Activated B cell treated with CpG ODN at 0.5 μM for 24 hours (primary cell): ENCODE data around the gene PGAM2. TPM values are rescaled to one million over a fixed set of nuclear protein-coding genes. Genes with fewer than 3 reads are reported as not detected.
A peak's percentile ranks its signal among the peaks of the same experiment; 100 is the strongest.

Source experiments
- ATAC-seq: fragments of 200-7000 bp; cut with Tn5 transposase; one replicate; pipeline ENCODE4 v1.10.0; 2021; ENCODE audit warnings: low read depth, mild to moderate bottlenecking, moderate library complexity
- CTCF ChIA-PET: fragments of 350-600 bp; sonication (Branson Sonifier 250); formaldehyde crosslinking; loops from one replicate; lab custom pipeline; 2021; ENCODE audit warnings: antibody characterized with exemption; lab: Charles Lee
- POLR2A ChIA-PET: fragments of 350-600 bp; sonication (Branson Sonifier 250); formaldehyde crosslinking; loops from one replicate; lab custom pipeline; 2021; ENCODE audit warnings: antibody characterized with exemption; lab: Charles Lee
- DNase-seq: peaks from one replicate; pipeline ENCODE4 v3.0.0; 2022
- H3K27ac Mint-ChIP-seq: one replicate; pipeline ENCODE4 v1.8.0; 2020; ENCODE audit warnings: mixed read lengths
- H3K27me3 Mint-ChIP-seq: one replicate; pipeline ENCODE4 v1.8.0; 2021; ENCODE audit warnings: mixed read lengths
- H3K36me3 Mint-ChIP-seq: one replicate; pipeline ENCODE4 v1.8.0; 2021; ENCODE audit warnings: low read depth, mixed read lengths
- H3K4me1 Mint-ChIP-seq: one replicate; pipeline ENCODE4 v1.8.0; 2021; ENCODE audit warnings: mixed read lengths
- H3K4me3 Mint-ChIP-seq: one replicate; pipeline ENCODE4 v1.8.0; 2020; ENCODE audit warnings: mild to moderate bottlenecking, mixed read lengths
- H3K9me3 Mint-ChIP-seq: one replicate; pipeline ENCODE4 v1.8.0; 2020; ENCODE audit warnings: mixed read lengths
- intact Hi-C: fragments of 100-400 bp; cut with micrococcal nuclease; formaldehyde crosslinking; loops from one replicate; pipeline ENCODE4 v1.15.1; 2024
- total RNA-seq: library from RNA; stranded (reverse); gene quantifications from 2 replicates; pipeline ENCODE4 v1.2.3, GENCODE V29; 2022
- TF ChIP-seq, protein P1 (sequence below): fragments of 200-600 bp; IDR thresholded peaks from one replicate; pipeline ENCODE4 v1.8.0; 2022; ENCODE audit warnings: antibody characterized with exemption, mild to moderate bottlenecking

PGAM2 gene
- total RNA-seq, 1 donor from 2014 or later = 1.2 TPM

DNA sequence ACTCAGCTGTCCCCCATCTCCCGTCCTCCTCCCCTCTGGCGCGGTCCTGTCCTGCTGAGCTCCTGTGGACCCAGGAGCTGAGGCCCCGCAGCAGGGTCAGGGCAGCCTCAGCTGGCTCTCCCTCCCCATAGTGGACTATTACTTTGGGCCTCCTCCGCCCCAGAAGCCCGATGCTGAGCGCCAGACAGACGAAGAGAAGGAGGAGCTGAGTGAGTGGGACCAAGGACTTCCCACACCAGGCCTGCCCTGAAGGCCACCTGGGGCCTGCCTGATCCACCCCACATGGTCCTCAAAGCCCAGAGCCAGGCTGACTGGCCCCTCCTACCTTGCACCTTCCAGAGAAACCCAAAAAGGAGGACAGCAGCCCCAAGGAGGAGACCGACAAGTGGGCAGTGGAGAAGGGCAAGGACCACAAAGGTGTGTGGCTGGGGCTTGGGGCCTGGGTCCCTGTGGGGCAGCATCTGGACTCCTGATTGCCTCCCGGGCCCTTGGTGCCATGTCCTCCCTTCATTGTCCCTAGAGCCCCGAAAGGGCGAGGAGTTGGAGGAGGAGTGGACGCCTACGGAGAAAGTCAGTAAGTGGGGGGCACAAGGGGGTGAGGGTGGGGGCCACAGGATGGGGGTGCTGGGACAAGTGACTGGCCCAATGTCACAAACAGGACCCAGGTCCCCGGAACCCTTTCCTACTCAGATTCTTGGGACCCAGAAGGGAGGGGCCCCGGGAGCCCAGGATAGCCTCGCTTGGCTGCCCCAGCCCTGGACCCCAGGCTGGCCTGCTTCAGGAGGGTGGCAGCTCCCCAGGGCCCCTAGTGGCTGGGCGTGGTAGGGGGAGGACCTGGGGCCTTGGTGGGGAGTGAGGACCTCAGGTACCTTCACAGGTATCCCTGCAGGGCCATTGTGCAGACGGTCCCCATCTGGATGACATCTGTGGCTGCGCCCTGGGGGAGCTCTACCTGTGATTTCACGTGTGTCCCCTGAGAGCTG, 43.7 kb upstream of the PGAM2 start:
- no peak overlapping the region for H3K27ac Mint-ChIP-seq
- ATAC-seq (no peak), DNase-seq (no peak)
- no peak overlapping the region for H3K4me3 Mint-ChIP-seq
- CTCF ChIA-PET = no interaction called here
- H3K36me3 Mint-ChIP-seq = peaks cover 15% of the 10 kb centered on the region
- H3K4me1 Mint-ChIP-seq = peaks cover 14% of the 10 kb centered on the region
- intact Hi-C loops = no loop called here
- TF ChIP-seq, protein P1, sequence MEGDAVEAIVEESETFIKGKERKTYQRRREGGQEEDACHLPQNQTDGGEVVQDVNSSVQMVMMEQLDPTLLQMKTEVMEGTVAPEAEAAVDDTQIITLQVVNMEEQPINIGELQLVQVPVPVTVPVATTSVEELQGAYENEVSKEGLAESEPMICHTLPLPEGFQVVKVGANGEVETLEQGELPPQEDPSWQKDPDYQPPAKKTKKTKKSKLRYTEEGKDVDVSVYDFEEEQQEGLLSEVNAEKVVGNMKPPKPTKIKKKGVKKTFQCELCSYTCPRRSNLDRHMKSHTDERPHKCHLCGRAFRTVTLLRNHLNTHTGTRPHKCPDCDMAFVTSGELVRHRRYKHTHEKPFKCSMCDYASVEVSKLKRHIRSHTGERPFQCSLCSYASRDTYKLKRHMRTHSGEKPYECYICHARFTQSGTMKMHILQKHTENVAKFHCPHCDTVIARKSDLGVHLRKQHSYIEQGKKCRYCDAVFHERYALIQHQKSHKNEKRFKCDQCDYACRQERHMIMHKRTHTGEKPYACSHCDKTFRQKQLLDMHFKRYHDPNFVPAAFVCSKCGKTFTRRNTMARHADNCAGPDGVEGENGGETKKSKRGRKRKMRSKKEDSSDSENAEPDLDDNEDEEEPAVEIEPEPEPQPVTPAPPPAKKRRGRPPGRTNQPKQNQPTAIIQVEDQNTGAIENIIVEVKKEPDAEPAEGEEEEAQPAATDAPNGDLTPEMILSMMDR = no peak
- H3K27me3 Mint-ChIP-seq = peaks cover 2% of the 10 kb centered on the region
- no peaks in the 10 kb centered on the region for H3K9me3 Mint-ChIP-seq
- POLR2A ChIA-PET = no interaction called here

DNA sequence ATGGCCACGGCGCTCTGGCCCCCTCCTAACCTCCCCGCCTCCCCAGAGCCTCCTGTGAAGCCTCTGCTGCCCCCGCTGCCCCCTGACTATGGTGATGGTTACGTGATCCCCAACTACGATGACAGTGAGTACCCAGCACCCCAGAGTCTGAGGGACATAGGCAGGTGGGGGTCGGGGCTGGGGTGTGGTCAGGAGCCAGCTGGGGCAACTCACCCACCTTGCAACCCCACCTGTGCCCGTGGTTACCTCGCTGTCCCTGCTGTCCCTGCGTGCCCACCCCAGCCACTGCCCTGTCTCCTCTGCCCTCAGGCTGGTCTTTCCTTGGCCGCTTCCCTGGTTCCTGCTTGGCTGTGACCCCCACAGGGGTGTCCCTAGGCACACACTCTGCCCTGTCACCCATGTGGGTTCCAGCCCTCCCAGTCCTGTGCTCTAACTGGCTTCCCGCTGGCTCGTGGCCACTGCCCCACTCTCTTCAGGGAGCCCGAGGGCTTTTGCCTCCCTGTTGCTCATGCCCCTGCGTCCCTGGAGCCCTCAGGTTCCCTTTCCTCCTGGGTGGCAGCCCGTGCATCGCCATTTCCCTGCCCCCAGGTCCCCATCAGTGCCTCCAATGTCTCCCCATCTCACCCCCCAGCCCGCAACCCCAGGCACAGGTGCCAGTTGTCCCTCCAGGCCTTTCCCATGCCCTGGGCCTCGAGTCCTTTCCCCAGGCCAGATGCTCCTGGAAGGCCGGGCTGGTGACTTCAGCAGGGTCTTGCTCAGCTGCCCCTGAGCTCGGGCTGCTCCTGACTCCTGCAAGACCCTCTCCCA, 42.8 kb upstream of the PGAM2 start:
- no peaks in the 10 kb centered on the region for H3K9me3 Mint-ChIP-seq
- H3K4me3 Mint-ChIP-seq = no peak overlapping the region
- DNase-seq (no peak), ATAC-seq (no peak)
- no peak overlapping the region for H3K27ac Mint-ChIP-seq
- H3K36me3 Mint-ChIP-seq = peaks cover 9% of the 10 kb centered on the region
- peaks cover 2% of the 10 kb centered on the region for H3K27me3 Mint-ChIP-seq
- TF ChIP-seq, protein P1 = no peak
- intact Hi-C loops = no loop called here
- ChIA-PET POLR2A (no interaction called here), CTCF (no interaction called here)
- H3K4me1 Mint-ChIP-seq = peaks cover 18% of the 10 kb centered on the region

DNA sequence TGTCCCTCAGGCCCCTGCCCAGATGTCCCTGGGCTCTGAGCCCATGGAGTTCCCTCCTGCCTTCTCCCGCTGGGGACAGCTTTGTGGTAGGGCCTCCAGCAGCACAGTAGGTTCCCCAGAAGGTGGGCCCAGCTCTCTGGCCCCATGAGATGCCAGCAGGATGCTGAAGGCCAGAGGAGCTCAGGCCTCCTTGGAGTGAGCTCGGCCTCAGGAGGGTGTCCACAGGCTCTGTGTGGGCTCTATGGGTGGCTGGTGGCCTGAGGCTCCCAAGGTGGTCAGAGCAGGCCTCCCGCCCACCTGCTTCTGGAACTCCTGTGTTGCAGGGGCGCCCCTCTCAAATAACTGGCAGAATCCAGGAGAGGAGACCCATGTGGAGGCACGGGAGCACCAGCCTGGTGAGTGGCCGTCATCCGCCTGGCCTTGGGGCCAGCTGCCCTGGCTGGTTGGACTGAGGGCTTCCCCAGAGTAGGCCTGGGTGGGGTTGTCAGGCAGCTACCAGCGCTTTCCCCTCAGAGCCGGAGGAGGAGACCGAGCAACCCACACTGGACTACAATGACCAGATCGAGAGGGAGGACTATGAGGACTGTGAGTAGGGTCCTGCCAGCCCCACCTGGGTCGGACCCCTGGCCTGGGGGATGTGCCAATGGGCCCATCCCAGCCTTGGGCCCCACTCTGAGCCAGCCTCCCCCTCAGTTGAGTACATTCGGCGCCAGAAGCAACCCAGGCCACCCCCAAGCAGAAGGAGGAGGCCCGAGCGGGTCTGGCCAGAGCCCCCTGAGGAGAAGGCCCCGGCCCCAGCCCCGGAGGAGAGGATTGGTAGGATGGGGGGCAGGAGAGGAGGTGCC, 42.0 kb upstream of the PGAM2 start:
- Mint-ChIP-seq H3K27ac (no peak overlapping the region), H3K36me3 (peaks cover 5% of the 10 kb centered on the region), H3K27me3 (peaks cover 2% of the 10 kb centered on the region), H3K9me3 (no peaks in the 10 kb centered on the region), H3K4me3 (no peak overlapping the region), H3K4me1 (peaks cover 26% of the 10 kb centered on the region)
- ChIA-PET POLR2A (interaction anchor here (0.6 to 2.5 kb wide), 2 partner anchors 15 to 26 kb away, joined by 3 to 7 read pairs; no protein-coding TSS in a partner anchor), CTCF (no interaction called here)
- no peak for DNase-seq
- no peak for ATAC-seq
- intact Hi-C loops = no loop called here
- TF ChIP-seq, protein P1 = no peak

DNA sequence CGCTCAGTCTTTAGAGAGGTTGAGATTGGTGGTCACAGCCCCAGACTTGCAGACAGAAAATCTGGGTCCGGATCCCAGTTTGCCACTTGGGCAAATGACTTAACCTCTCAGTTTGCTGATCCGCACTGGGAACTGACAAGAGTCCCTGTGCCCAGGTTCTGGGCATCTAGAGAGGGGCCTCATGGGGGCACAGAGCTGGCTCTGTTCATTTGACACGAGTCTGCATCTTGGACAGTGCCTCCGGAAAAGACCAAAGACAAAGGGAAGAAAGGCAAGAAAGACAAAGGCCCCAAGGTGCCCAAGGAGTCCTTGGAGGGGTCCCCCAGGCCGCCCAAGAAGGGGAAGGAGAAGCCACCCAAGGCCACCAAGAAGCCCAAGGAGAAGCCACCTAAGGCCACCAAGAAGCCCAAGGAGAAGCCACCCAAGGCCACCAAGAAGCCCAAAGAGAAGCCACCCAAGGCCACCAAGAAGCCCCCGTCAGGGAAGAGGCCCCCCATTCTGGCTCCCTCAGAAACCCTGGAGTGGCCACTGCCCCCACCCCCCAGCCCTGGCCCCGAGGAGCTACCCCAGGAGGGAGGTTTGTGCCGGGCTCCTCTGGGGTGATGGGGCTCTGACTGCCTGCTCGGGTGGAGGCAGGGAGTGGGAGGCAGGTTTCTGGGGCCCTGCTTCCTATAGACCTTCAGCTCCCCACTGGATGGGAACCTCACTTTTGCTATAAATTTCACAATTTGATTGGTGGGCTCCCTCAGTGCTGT, 41.1 kb upstream of the PGAM2 start:
- ATAC-seq (no peak), DNase-seq (no peak)
- H3K27ac Mint-ChIP-seq = peak overlapping the region; percentile 66
- no peaks in the 10 kb centered on the region for H3K9me3 Mint-ChIP-seq
- intact Hi-C loops = no loop called here
- H3K36me3 Mint-ChIP-seq = peaks cover 5% of the 10 kb centered on the region
- CTCF ChIA-PET = interaction anchor here (2.1 kb wide), 1 partner anchor 90 kb away, joined by 7 read pairs; no protein-coding TSS in a partner anchor
- H3K4me1 Mint-ChIP-seq = peaks cover 34% of the 10 kb centered on the region
- TF ChIP-seq, protein P1 = no peak
- H3K27me3 Mint-ChIP-seq = peaks cover 2% of the 10 kb centered on the region
- POLR2A ChIA-PET = interaction anchor here (0.6 to 2.5 kb wide), 4 partner anchors 9 to 25 kb away, joined by 3 to 7 read pairs (median 6); partner anchors contain the start of gene POLD2
- H3K4me3 Mint-ChIP-seq = peak overlapping the region; percentile 81
